HEK293 (cell line): ENCODE data around the gene LMTK3.
A peak's percentile ranks its signal among the peaks of the same experiment; 100 is the strongest.
"Not testable (repeated sequence)": the region's sequence is repeated elsewhere in the genome, so short reads cannot be mapped to it uniquely, and the experiment has no call there.

Source experiments
- CTCF ChIA-PET: fragments of 350-600 bp; formaldehyde crosslinking; extraction: SDS; loops from one replicate; lab custom pipeline; 2021; ENCODE audit warnings: antibody characterized with exemption; lab: Yijun Ruan, JAX
- POLR2A ChIA-PET: fragments of 300-600 bp; formaldehyde crosslinking; extraction: SDS; loops from one replicate; lab custom pipeline; 2020; ENCODE audit warnings: antibody characterized with exemption, inconsistent platforms; lab: Yijun Ruan, JAX
- H3K27ac ChIP-seq: fragments of 200-500 bp; sonication (Bioruptor generic); 2 replicates; pipeline ENCODE4 v1.5.1; 2014; ENCODE audit warnings: low read depth, low read length, control low read depth, inconsistent platforms; ENCODE audit errors: extremely low read depth
- H3K36me3 ChIP-seq, 2 experiments: fragments of 200-500 bp in 1 of 2; sonication (Bioruptor generic) in 1 of 2; 1 replicate in 1 of 2; 2 replicates in 1 of 2; pipeline ENCODE4 v1.5.1; 2014 to 2017; ENCODE audit warnings: inconsistent platforms in 2 of 2, low read length in 2 of 2; ENCODE audit not compliant: control insufficient read depth in 2 of 2, insufficient read depth in 1 of 2
- H3K4me1 ChIP-seq: fragments of 200-500 bp; sonication (Bioruptor generic); 2 replicates; pipeline ENCODE4 v1.5.1; 2014; ENCODE audit warnings: mild to moderate bottlenecking, low read length, inconsistent platforms; ENCODE audit not compliant: control insufficient read depth, insufficient read depth
- H3K4me3 ChIP-seq: 2 replicates; pipeline ENCODE4 v1.5.1; 2011; ENCODE audit warnings: low read depth, mild to moderate bottlenecking, control low read depth, low read length, moderate library complexity
- H3K9me3 ChIP-seq: fragments of 200-500 bp; sonication (Bioruptor generic); 2 replicates; pipeline ENCODE4 v1.5.1; 2014; ENCODE audit warnings: low read depth, low read length, inconsistent platforms; ENCODE audit not compliant: control insufficient read depth, insufficient read depth
- BCL11A ChIP-seq: fragments of 450-650 bp; formaldehyde crosslinking; IDR thresholded peaks from 2 replicates; pipeline ENCODE4 v1.5.1; 2016; ENCODE audit warnings: low read depth, missing biosample characterization, missing genetic modification characterization
- BCL11B ChIP-seq: fragments of 450-650 bp; formaldehyde crosslinking; IDR thresholded peaks from 2 replicates; pipeline ENCODE4 v1.5.1; 2016; ENCODE audit warnings: low read depth, missing biosample characterization, missing genetic modification characterization
- PRDM1 ChIP-seq: fragments of 450-650 bp; formaldehyde crosslinking; IDR thresholded peaks from 2 replicates; pipeline ENCODE4; 2016; ENCODE audit warnings: missing biosample characterization, missing genetic modification characterization
- ZBTB6 ChIP-seq: fragments of 450-650 bp; formaldehyde crosslinking; IDR thresholded peaks from 2 replicates; pipeline ENCODE4 v1.5.1; 2017; ENCODE audit warnings: missing biosample characterization, missing genetic modification characterization
- ZFHX2 ChIP-seq: fragments of 450-650 bp; formaldehyde crosslinking; conservative IDR thresholded peaks from 2 replicates; pipeline ENCODE4 v1.5.1; 2016; ENCODE audit warnings: missing biosample characterization, missing genetic modification characterization
- ZNF114 ChIP-seq: fragments of 450-650 bp; formaldehyde crosslinking; IDR thresholded peaks from 2 replicates; pipeline ENCODE4 v1.5.0; 2017; ENCODE audit warnings: missing biosample characterization, missing genetic modification characterization
- ZNF121 ChIP-seq: fragments of 450-650 bp; formaldehyde crosslinking; IDR thresholded peaks from 2 replicates; pipeline ENCODE4 v1.5.1; 2016; ENCODE audit warnings: missing biosample characterization, missing genetic modification characterization
- ZNF302 ChIP-seq: fragments of 450-650 bp; formaldehyde crosslinking; IDR thresholded peaks from 2 replicates; pipeline ENCODE4 v1.5.1; 2016; ENCODE audit warnings: missing biosample characterization, missing genetic modification characterization, low read depth
- ZNF473 ChIP-seq: fragments of 450-650 bp; formaldehyde crosslinking; IDR thresholded peaks from 2 replicates; pipeline ENCODE4 v1.5.1; 2017; ENCODE audit warnings: missing biosample characterization, missing genetic modification characterization
- ZNF48 ChIP-seq: fragments of 450-650 bp; formaldehyde crosslinking; IDR thresholded peaks from 2 replicates; pipeline ENCODE4 v1.5.1; 2016; ENCODE audit warnings: missing biosample characterization, missing genetic modification characterization
- ZNF701 ChIP-seq: fragments of 450-650 bp; formaldehyde crosslinking; IDR thresholded peaks from 2 replicates; pipeline ENCODE4 v1.5.1; 2016; ENCODE audit warnings: missing biosample characterization, missing genetic modification characterization
- TF ChIP-seq, protein P1 (sequence below): fragments of 450-650 bp; formaldehyde crosslinking; IDR thresholded peaks from 2 replicates; pipeline ENCODE4 v1.5.1; 2016; ENCODE audit warnings: missing biosample characterization, missing genetic modification characterization
- TF ChIP-seq, protein P2 (sequence below): fragments of 450-650 bp; formaldehyde crosslinking; IDR thresholded peaks from 2 replicates; pipeline ENCODE4 v1.5.1; 2016; ENCODE audit warnings: missing biosample characterization, missing genetic modification characterization
- TF ChIP-seq, protein P3 (sequence below): fragments of 450-650 bp; formaldehyde crosslinking; IDR thresholded peaks from 2 replicates; pipeline ENCODE4; 2016; ENCODE audit warnings: missing biosample characterization, missing genetic modification characterization

Gene LMTK3

DNA sequence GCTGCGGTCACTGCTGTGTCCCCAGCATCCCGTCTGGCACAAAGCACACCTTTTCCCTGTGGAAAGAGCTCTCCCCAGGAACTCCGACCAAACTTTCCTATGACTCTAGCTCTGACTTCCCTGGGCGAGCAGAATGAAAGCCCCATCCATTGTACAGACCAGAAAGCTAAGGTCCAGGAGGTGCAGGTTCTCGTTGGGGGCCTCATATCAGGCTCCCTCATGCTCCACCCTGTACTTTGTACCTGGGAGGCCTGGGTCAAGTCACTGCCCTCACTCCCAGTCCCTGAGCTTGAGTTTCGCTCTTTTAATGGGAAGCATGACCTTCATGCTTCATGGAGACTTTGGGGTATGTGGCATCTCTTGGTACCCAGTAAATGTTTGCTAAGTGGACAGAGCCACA lies 24.1 kb downstream of the LMTK3 start (continued):
- TF ChIP-seq, protein P1, sequence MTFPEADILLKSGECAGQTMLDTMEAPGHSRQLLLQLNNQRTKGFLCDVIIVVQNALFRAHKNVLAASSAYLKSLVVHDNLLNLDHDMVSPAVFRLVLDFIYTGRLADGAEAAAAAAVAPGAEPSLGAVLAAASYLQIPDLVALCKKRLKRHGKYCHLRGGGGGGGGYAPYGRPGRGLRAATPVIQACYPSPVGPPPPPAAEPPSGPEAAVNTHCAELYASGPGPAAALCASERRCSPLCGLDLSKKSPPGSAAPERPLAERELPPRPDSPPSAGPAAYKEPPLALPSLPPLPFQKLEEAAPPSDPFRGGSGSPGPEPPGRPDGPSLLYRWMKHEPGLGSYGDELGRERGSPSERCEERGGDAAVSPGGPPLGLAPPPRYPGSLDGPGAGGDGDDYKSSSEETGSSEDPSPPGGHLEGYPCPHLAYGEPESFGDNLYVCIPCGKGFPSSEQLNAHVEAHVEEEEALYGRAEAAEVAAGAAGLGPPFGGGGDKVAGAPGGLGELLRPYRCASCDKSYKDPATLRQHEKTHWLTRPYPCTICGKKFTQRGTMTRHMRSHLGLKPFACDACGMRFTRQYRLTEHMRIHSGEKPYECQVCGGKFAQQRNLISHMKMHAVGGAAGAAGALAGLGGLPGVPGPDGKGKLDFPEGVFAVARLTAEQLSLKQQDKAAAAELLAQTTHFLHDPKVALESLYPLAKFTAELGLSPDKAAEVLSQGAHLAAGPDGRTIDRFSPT (tag by site-specific recombination): no peak
- TF ChIP-seq, protein P2, sequence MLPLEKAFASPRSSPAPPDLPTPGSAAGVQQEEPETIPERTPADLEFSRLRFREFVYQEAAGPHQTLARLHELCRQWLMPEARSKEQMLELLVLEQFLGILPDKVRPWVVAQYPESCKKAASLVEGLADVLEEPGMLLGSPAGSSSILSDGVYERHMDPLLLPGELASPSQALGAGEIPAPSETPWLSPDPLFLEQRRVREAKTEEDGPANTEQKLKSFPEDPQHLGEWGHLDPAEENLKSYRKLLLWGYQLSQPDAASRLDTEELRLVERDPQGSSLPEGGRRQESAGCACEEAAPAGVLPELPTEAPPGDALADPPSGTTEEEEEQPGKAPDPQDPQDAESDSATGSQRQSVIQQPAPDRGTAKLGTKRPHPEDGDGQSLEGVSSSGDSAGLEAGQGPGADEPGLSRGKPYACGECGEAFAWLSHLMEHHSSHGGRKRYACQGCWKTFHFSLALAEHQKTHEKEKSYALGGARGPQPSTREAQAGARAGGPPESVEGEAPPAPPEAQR (tag by site-specific recombination): no peak
- TF ChIP-seq, protein P3, sequence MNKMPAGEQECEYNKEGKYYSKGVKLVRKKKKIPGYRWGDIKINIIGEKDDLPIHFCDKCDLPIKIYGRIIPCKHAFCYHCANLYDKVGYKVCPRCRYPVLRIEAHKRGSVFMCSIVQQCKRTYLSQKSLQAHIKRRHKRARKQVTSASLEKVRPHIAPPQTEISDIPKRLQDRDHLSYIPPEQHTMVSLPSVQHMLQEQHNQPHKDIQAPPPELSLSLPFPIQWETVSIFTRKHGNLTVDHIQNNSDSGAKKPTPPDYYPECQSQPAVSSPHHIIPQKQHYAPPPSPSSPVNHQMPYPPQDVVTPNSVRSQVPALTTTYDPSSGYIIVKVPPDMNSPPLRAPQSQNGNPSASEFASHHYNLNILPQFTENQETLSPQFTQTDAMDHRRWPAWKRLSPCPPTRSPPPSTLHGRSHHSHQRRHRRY (tag by site-specific recombination): no peak
- TF ChIP-seq ZNF701 (tag by site-specific recombination) (no peak), PRDM1 (no peak), ZFHX2 (tag by site-specific recombination) (no peak), ZNF473 (tag by site-specific recombination) (no peak)
- TF ChIP-seq, all 188 proteins: peak for 0

DNA sequence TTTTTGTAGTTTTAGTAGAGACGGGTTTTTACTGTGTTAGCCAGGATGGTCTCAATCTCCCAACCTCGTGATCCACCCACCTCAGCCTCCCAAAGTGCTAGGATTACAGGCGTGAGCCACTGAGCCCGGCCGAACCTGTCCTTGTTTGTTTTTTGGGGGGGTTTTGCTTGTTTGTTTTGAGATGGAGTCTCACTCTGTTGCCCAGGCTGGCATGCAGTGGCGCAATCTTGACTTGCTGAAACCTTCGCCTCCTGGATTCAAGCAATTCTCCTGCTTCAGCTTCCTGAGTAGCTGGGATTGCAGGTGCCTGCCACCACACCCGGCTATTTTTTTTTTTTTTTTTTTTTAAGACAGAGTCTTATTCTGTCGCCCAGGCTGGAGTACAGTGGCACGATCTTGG lies 24.9 kb downstream of the LMTK3 start:
- ChIA-PET POLR2A (interaction anchor here (0.6 to 1.7 kb wide), 2 partner anchors 17 to 317 kb away, joined by 4 to 5 read pairs; no protein-coding TSS in a partner anchor), CTCF (interaction anchor here (1.8 to 11.2 kb wide), 2 partner anchors 19 to 100 kb away, joined by 7 to 170 read pairs; no protein-coding TSS in a partner anchor)
- not testable (repeated sequence) for H3K36me3 ChIP-seq

GRCh38 chr19:48484931-48485612 lies 26.6 kb downstream of the LMTK3 start:
- Histone ChIP-seq H3K36me3 (peaks cover 9 to 15% of the 10 kb centered on the region in 2 experiments; a peak in 2 of 3 replicates), H3K27ac (no peak overlapping the region), H3K4me1 (no peaks in the 10 kb centered on the region), H3K4me3 (no peak overlapping the region), H3K9me3 (no peaks in the 10 kb centered on the region)
- ChIA-PET POLR2A (no interaction called here), CTCF (no interaction called here)
- TF ChIP-seq ZBTB6 (tag by site-specific recombination): no peak
- no peak for TF ChIP-seq ZNF48 (tag by site-specific recombination)
- TF ChIP-seq BCL11A (tag by site-specific recombination): no peak
- TF ChIP-seq BCL11B (tag by site-specific recombination): no peak
- no peak for TF ChIP-seq ZNF114 (tag by site-specific recombination)
- no peak for TF ChIP-seq ZNF302

More for the DNA sequence above, 24.9 kb downstream of the LMTK3 start:
- TF ChIP-seq ZNF121 (tag by site-specific recombination): 0 out of 2 replicates have a peak, but pooled peaks have one; percentile 5
- H3K27ac ChIP-seq, H3K4me3 ChIP-seq, H3K4me1 ChIP-seq, H3K9me3 ChIP-seq: not testable (repeated sequence)
